Midbrain (tissue), 1 donor: ENCODE measurements around the gene AKT1.

Experiments used
- DNase-seq: peaks from one replicate; lab custom pipeline; 2025; lab: John Stamatoyannopoulos, UW

AKT1 gene

GRCh38 chr14:104723651-104724406 lies 71.7 kb downstream of the AKT1 start, which contains the start of gene ADSS1:
TSS of gene ADSS1 (plus strand) at chr14:104724229. CDS start at chr14:104724271, 42 bp downstream.
- peak; percentile 54 for DNase-seq

- DNase-seq, result no peak
Measured at GRCh38 chr14:104722938-104723650, 72.5 kb downstream of the AKT1 start.

- no peak for DNase-seq
Measured at GRCh38 chr14:104721505-104722431, 73.8 kb downstream of the AKT1 start.
